OCI-LY3 (cell line): ENCODE data around the gene RNF220.
"Not testable (repeated sequence)": the region's sequence is repeated elsewhere in the genome, so short reads cannot be mapped to it uniquely, and the experiment has no call there.

Experiments used
- H2AFZ ChIP-seq: fragments of 200-600, 300-600 bp; shearing (Covaris generic); 2 replicates; pipeline ENCODE4 v1.6.0; 2014; ENCODE audit warnings: antibody characterized with exemption, low read depth, low read length
- H3K27ac ChIP-seq: fragments of 200-600, 300-600 bp; sonication (generic); 2 replicates; pipeline ENCODE4 v1.5.1; 2014; ENCODE audit warnings: mild to moderate bottlenecking, low read length, moderate library complexity, mixed read lengths
- H3K27me3 ChIP-seq: fragments of 200-600, 300-600 bp; sonication (generic); 2 replicates; pipeline ENCODE4 v1.6.1; 2014; ENCODE audit warnings: low read depth, low read length, mixed read lengths
- H3K36me3 ChIP-seq: fragments of 200-600, 300-600 bp; sonication (generic); replicated peaks from 2 replicates; pipeline ENCODE3; 2014; ENCODE audit warnings: low read depth, low read length, mixed read lengths
- H3K4me1 ChIP-seq: fragments of 300-600, 200-600 bp; sonication (generic); 2 replicates; pipeline ENCODE4 v1.6.1; 2014; ENCODE audit warnings: low read length, mixed read lengths
- H3K4me2 ChIP-seq: fragments of 200-600, 300-600 bp; sonication (generic); 2 replicates; pipeline ENCODE4 v1.6.1; 2014; ENCODE audit warnings: low read length, mixed read lengths
- H3K4me3 ChIP-seq: fragments of 300-600, 200-600 bp; sonication (generic); 2 replicates; pipeline ENCODE4 v1.5.1; 2014; ENCODE audit warnings: antibody characterized with exemption, mild to moderate bottlenecking, low read length, moderate library complexity
- H3K79me2 ChIP-seq: fragments of 300-600, 200-600 bp; shearing (Covaris generic); 2 replicates; pipeline ENCODE4 v1.6.1; 2014; ENCODE audit warnings: mild to moderate bottlenecking, low read length, mixed read lengths
- H3K9ac ChIP-seq: fragments of 300-600, 200-600 bp; shearing (Covaris generic); 2 replicates; pipeline ENCODE4 v1.6.0; 2014; ENCODE audit warnings: mild to moderate bottlenecking, low read length, moderate library complexity
- H3K9me3 ChIP-seq: fragments of 200-600, 300-600 bp; shearing (Covaris generic); 2 replicates; pipeline ENCODE4 v1.6.1; 2014; ENCODE audit warnings: low read length, mixed read lengths; ENCODE audit not compliant: insufficient read depth
- H4K20me1 ChIP-seq: fragments of 200-600, 300-600 bp; sonication (generic); 2 replicates; pipeline ENCODE4 v1.6.1; 2016; ENCODE audit warnings: low read length, mixed read lengths; ENCODE audit not compliant: insufficient read depth
- CTCF ChIP-seq: fragments of 200-600, 300-600 bp; sonication (generic); IDR thresholded peaks from 2 replicates; pipeline ENCODE4 v1.5.1; 2014; ENCODE audit warnings: antibody characterized with exemption, low read length, low read depth
- EZH2phosphoT487 ChIP-seq: fragments of 200-600 bp; shearing (Covaris generic); IDR thresholded peaks from 2 replicates; pipeline ENCODE4 v1.6.1; 2018; ENCODE audit warnings: antibody characterized with exemption, mixed run types, low read depth

RNF220 gene

GRCh38 chr1:44559330-44559729 lies 154.3 kb downstream of the RNF220 start:
- Histone ChIP-seq H4K20me1 (no peaks in the 10 kb centered on the region), H3K79me2 (no peaks in the 10 kb centered on the region), H3K4me1 (no peaks in the 10 kb centered on the region), H3K9ac (no peak overlapping the region), H3K27me3 (no peaks in the 10 kb centered on the region), H3K4me2 (no peak overlapping the region), H3K9me3 (no peaks in the 10 kb centered on the region), H3K27ac (no peak overlapping the region), H3K4me3 (no peak overlapping the region), H2AFZ (no peak overlapping the region), H3K36me3 (no peaks in the 10 kb centered on the region)
- TF ChIP-seq CTCF (no peak), EZH2phosphoT487 (no peak)

GRCh38 chr1:44559913-44560312 lies 154.9 kb downstream of the RNF220 start:
- TF ChIP-seq EZH2phosphoT487 (no peak), CTCF (no peak)
- Histone ChIP-seq H3K4me3 (no peak overlapping the region), H3K27ac (no peak overlapping the region), H3K4me1 (no peaks in the 10 kb centered on the region), H3K36me3 (no peaks in the 10 kb centered on the region), H3K9me3 (no peaks in the 10 kb centered on the region), H3K4me2 (no peak overlapping the region), H3K79me2 (no peaks in the 10 kb centered on the region), H4K20me1 (no peaks in the 10 kb centered on the region), H3K9ac (no peak overlapping the region), H3K27me3 (no peaks in the 10 kb centered on the region), H2AFZ (no peak overlapping the region)

GRCh38 chr1:44560696-44561095 lies 155.6 kb downstream of the RNF220 start:
- not testable (repeated sequence) for H3K79me2 ChIP-seq, H3K4me2 ChIP-seq, H4K20me1 ChIP-seq, H3K27me3 ChIP-seq, H3K9ac ChIP-seq, H3K4me3 ChIP-seq, H3K36me3 ChIP-seq, H3K9me3 ChIP-seq, H3K27ac ChIP-seq, H2AFZ ChIP-seq, H3K4me1 ChIP-seq

- no peak overlapping the region for H3K4me3 ChIP-seq
- no peak for TF ChIP-seq EZH2phosphoT487
- no peak for TF ChIP-seq CTCF
- no peak overlapping the region for H2AFZ ChIP-seq
- H3K36me3 ChIP-seq: no peaks in the 10 kb centered on the region
- no peak overlapping the region for H3K27ac ChIP-seq
- no peaks in the 10 kb centered on the region for H4K20me1 ChIP-seq
- no peaks in the 10 kb centered on the region for H3K27me3 ChIP-seq
- no peak overlapping the region for H3K9ac ChIP-seq
- no peak overlapping the region for H3K4me2 ChIP-seq
- H3K4me1 ChIP-seq: no peaks in the 10 kb centered on the region
- no peaks in the 10 kb centered on the region for H3K9me3 ChIP-seq
- no peaks in the 10 kb centered on the region for H3K79me2 ChIP-seq
Observed at GRCh38 chr1:44565259-44565750, 160.2 kb downstream of the RNF220 start.

- no peaks in the 10 kb centered on the region for H3K36me3 ChIP-seq
- H3K27ac ChIP-seq: no peak overlapping the region
- H3K27me3 ChIP-seq: no peaks in the 10 kb centered on the region
- H3K4me2 ChIP-seq: no peak overlapping the region
- H4K20me1 ChIP-seq: no peaks in the 10 kb centered on the region
- H3K4me3 ChIP-seq: no peak overlapping the region
- H3K4me1 ChIP-seq: no peaks in the 10 kb centered on the region
- H2AFZ ChIP-seq: no peak overlapping the region
- no peaks in the 10 kb centered on the region for H3K9me3 ChIP-seq
- H3K9ac ChIP-seq: no peak overlapping the region
- H3K79me2 ChIP-seq: no peaks in the 10 kb centered on the region
- TF ChIP-seq CTCF (no peak), EZH2phosphoT487 (no peak)
Observed at GRCh38 chr1:44565833-44566232, 160.8 kb downstream of the RNF220 start.
